SU-DHL-6 (cell line): Measurements from ENCODE around the gene KLK15.

Experiments used
- CTCF ChIP-seq: fragments of 200-600 bp; sonication (generic); IDR thresholded peaks from one replicate; pipeline ENCODE4 v1.5.1; 2017; ENCODE audit warnings: antibody characterized with exemption, mild to moderate bottlenecking, low read length, moderate library complexity; ENCODE audit not compliant: insufficient read depth, poor library complexity, severe bottlenecking
- EZH2phosphoT487 ChIP-seq: fragments of 200-600 bp; sonication (generic), shearing (Covaris generic); conservative IDR thresholded peaks from 2 replicates; pipeline ENCODE4 v1.6.1; 2018; ENCODE audit warnings: mild to moderate bottlenecking, antibody characterized with exemption, low read length, moderate library complexity, mixed read lengths

DNA sequence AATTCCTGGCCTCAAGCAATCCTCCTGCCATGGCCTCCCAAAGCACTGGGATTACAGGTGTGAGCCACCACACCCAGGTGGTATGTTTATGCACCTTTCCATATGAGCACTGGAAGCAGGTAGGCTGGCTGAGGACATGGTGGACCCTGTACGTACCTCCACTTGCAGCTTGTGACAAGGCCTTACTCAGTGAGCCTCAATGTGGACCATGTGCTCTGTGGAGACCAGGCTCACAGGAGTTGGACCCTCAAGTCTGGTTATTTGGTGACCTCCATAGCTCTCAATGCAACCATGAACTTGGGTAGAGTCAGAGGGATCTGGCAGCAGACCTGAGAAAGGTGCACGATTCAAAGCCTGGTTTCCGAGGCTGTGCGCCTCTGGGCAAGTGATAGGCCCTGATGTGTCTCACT lies 37.7 kb downstream of the KLK15 start:
- TF ChIP-seq CTCF = no peak
- no peak for TF ChIP-seq EZH2phosphoT487
